Measurements from ENCODE around the gene B3GNT3.
A peak's percentile ranks its signal among the peaks of the same experiment; 100 is the strongest.
"Not testable (repeated sequence)": the region's sequence is repeated elsewhere in the genome, so short reads cannot be mapped to it uniquely, and the experiment has no call there.

Gene B3GNT3

GRCh38 chr19:17766543-17767131 lies 28.3 kb upstream of the B3GNT3 start:
- peak; percentile 84 for DNase-seq (ENCODE audit: low read depth)

- DNase-seq (ENCODE audit: low read depth) = no peak
These were observed 27.4 kb upstream of the B3GNT3 start for GRCh38 chr19:17767559-17767958.

GRCh38 chr19:17770613-17771012 lies 24.3 kb upstream of the B3GNT3 start:
- no peak for DNase-seq (ENCODE audit: low read depth)

- DNase-seq (ENCODE audit: low read depth) = peak; percentile 60
These were observed 22.8 kb upstream of the B3GNT3 start for GRCh38 chr19:17772172-17772571.

GRCh38 chr19:17775245-17775927 lies 19.6 kb upstream of the B3GNT3 start:
- DNase-seq (ENCODE audit: low read depth) = peak; percentile 72

- no peak for DNase-seq (ENCODE audit: low read depth)
These were observed 18.7 kb upstream of the B3GNT3 start for GRCh38 chr19:17775991-17776803.

GRCh38 chr19:17777840-17778239 lies 17.1 kb upstream of the B3GNT3 start:
- not testable (repeated sequence) for DNase-seq (ENCODE audit: low read depth)

- DNase-seq (ENCODE audit: low read depth) = peak; percentile 75
These were observed 16.5 kb upstream of the B3GNT3 start for GRCh38 chr19:17778251-17778967.

GRCh38 chr19:17778968-17779929 lies 15.7 kb upstream of the B3GNT3 start:
- DNase-seq (ENCODE audit: low read depth) = peak; percentile 66

GRCh38 chr19:17780781-17781180 lies 14.2 kb upstream of the B3GNT3 start:
- no peak for DNase-seq (ENCODE audit: low read depth)

GRCh38 chr19:17783721-17784120 lies 11.2 kb upstream of the B3GNT3 start:
- DNase-seq (ENCODE audit: low read depth) = not testable (repeated sequence)

- DNase-seq (ENCODE audit: low read depth) = peak; percentile 71
These were observed 10.5 kb upstream of the B3GNT3 start for GRCh38 chr19:17784201-17785008.

- DNase-seq (ENCODE audit: low read depth) = no peak
These were observed 7.5 kb upstream of the B3GNT3 start for GRCh38 chr19:17787274-17787913.

- DNase-seq (ENCODE audit: low read depth) = no peak
These were observed 6.3 kb upstream of the B3GNT3 start for GRCh38 chr19:17788632-17789031.

GRCh38 chr19:17790059-17790780 lies 4.7 kb upstream of the B3GNT3 start:
- no peak for DNase-seq (ENCODE audit: low read depth)

GRCh38 chr19:17794412-17794730 lies 567 bp upstream of the B3GNT3 start:
- DNase-seq (ENCODE audit: low read depth) = no peak

- no peak for DNase-seq (ENCODE audit: low read depth)
These were observed 538 bp downstream of the B3GNT3 start for GRCh38 chr19:17795495-17795856.

- no peak for DNase-seq (ENCODE audit: low read depth)
These were observed 1.3 kb downstream of the B3GNT3 start for GRCh38 chr19:17796013-17796837.

Data from ELR (cell line).